ENCODE results near the gene NUDT3.

DNA sequence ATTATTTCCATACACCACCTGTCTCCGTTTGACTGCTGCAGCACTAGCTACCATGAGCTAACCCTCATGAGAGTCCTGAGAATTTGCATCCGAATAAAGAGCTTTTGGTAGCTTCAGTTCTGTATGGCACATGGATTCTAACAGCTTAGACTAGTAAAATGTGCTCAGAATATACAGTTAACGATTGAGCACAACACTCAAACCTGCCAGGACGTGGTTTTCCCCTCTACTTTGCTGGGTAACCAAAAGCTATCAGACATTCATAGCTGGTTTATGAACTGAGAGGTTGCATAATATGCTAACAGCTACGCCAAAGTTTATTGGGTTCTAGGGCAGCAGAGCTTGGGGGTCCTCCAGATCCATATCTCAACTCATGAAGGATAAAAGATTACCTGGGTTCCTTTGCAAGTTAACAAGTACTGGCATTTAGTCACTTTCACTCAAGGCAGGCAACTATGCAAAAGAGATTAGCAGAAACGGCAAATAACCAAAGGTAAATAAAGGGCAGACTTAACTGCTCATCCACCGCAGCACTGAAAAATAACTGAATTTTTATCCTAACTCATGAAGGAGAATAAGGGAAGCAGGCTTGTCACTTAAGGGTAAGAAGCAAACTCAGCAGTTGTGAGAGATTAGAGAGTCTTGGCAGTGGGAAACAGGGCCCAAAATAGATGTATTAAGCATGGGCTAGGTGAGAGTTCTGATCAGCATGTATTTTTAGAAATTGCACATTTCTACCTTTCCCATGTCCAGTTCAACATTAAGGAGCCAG lies 29.4 kb downstream of the NUDT3 start:
- TF ChIP-seq, protein P1, sequence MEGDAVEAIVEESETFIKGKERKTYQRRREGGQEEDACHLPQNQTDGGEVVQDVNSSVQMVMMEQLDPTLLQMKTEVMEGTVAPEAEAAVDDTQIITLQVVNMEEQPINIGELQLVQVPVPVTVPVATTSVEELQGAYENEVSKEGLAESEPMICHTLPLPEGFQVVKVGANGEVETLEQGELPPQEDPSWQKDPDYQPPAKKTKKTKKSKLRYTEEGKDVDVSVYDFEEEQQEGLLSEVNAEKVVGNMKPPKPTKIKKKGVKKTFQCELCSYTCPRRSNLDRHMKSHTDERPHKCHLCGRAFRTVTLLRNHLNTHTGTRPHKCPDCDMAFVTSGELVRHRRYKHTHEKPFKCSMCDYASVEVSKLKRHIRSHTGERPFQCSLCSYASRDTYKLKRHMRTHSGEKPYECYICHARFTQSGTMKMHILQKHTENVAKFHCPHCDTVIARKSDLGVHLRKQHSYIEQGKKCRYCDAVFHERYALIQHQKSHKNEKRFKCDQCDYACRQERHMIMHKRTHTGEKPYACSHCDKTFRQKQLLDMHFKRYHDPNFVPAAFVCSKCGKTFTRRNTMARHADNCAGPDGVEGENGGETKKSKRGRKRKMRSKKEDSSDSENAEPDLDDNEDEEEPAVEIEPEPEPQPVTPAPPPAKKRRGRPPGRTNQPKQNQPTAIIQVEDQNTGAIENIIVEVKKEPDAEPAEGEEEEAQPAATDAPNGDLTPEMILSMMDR (IDR thresholded peaks at IDR 0.05) = no peak
- TF ChIP-seq POLR2A (IDR thresholded peaks at IDR 0.05) = no peak
